ENCODE measurements around the gene NRG3. TPM values are rescaled to one million over a fixed set of nuclear protein-coding genes. Genes with fewer than 3 reads are reported as not detected.

NRG3 gene
- total RNA-seq, 4 donors from 2014 or later: 0.20 to 1.1 (median 0.84) TPM; not detected in 1

- H3K27ac ChIP-seq: no peak overlapping the region
- 80 to 82% methylated on average over 6 of the region's 6 CpGs for WGBS, 2 donors
These were observed 1033.8 kb downstream of the NRG3 start for GRCh38 chr10:82908751-82909150.

GRCh38 chr10:82910301-82910700 is 1035.3 kb downstream of the NRG3 start:
- TF ChIP-seq CTCF (IDR thresholded peaks at IDR 0.05): no peak
- TF ChIP-seq POLR2A (IDR thresholded peaks at IDR 0.05): no peak
- no peak for TF ChIP-seq EP300 (IDR thresholded peaks at IDR 0.05)
- H3K4me3 ChIP-seq: no peak overlapping the region
- 83 to 88% methylated on average over 3 of the region's 3 CpGs for WGBS, 2 donors
- no peak overlapping the region for H3K27ac ChIP-seq
- no peaks in the 10 kb centered on the region for H3K27me3 ChIP-seq
- H3K36me3 ChIP-seq: no peaks in the 10 kb centered on the region
- DNase-seq (ENCODE audit: low spot score in 2 of 2): no peak
- no peaks in the 10 kb centered on the region for H3K4me1 ChIP-seq
- H3K9me3 ChIP-seq: peaks cover 0 to 12% (median 0%) of the 10 kb centered on the region in 4 donors

More at GRCh38 chr10:82908751-82909150, 1033.8 kb downstream of the NRG3 start:
- H3K4me3 ChIP-seq: no peak overlapping the region
- H3K9me3 ChIP-seq: peaks cover 0 to 11% (median 0%) of the 10 kb centered on the region in 4 donors
- no peaks in the 10 kb centered on the region for H3K27me3 ChIP-seq
- TF ChIP-seq EP300 (IDR thresholded peaks at IDR 0.05) (no peak), CTCF (IDR thresholded peaks at IDR 0.05) (no peak), POLR2A (IDR thresholded peaks at IDR 0.05) (no peak)
- no peak for DNase-seq (ENCODE audit: low spot score in 2 of 2)
- H3K36me3 ChIP-seq: no peaks in the 10 kb centered on the region
- no peaks in the 10 kb centered on the region for H3K4me1 ChIP-seq

GRCh38 chr10:82914655-82915136 is 1039.7 kb downstream of the NRG3 start:
- H3K9me3 ChIP-seq: peaks cover 0 to 12% (median 0%) of the 10 kb centered on the region in 4 donors
- peak overlapping the region in 1 of 4 donors; percentile 5 for H3K27ac ChIP-seq
- H3K36me3 ChIP-seq: no peaks in the 10 kb centered on the region
- no peak overlapping the region for H3K4me3 ChIP-seq
- DNase-seq (ENCODE audit: low spot score in 2 of 2): no peak
- no peak for TF ChIP-seq EP300 (IDR thresholded peaks at IDR 0.05)
- no peak for TF ChIP-seq CTCF (IDR thresholded peaks at IDR 0.05)
- TF ChIP-seq POLR2A (IDR thresholded peaks at IDR 0.05): no peak
- no peaks in the 10 kb centered on the region for H3K4me1 ChIP-seq
- H3K27me3 ChIP-seq: no peaks in the 10 kb centered on the region

GRCh38 chr10:82916941-82917340 is 1041.9 kb downstream of the NRG3 start:
- Histone ChIP-seq H3K4me3 (no peak overlapping the region), H3K36me3 (no peaks in the 10 kb centered on the region), H3K4me1 (no peaks in the 10 kb centered on the region), H3K9me3 (peaks cover 0 to 17% (median 0%) of the 10 kb centered on the region in 4 donors), H3K27ac (no peak overlapping the region), H3K27me3 (no peaks in the 10 kb centered on the region)
- WGBS, 2 donors: 85 to 91% methylated on average over 4 of the region's 4 CpGs
- DNase-seq (ENCODE audit: low spot score in 2 of 2): no peak
- TF ChIP-seq CTCF (IDR thresholded peaks at IDR 0.05) (no peak), POLR2A (IDR thresholded peaks at IDR 0.05) (no peak), EP300 (IDR thresholded peaks at IDR 0.05) (no peak)

GRCh38 chr10:82918022-82918421 is 1043.0 kb downstream of the NRG3 start:
- Histone ChIP-seq H3K27me3 (no peaks in the 10 kb centered on the region), H3K4me1 (no peaks in the 10 kb centered on the region), H3K27ac (no peak overlapping the region), H3K4me3 (no peak overlapping the region), H3K9me3 (peaks cover 0 to 13% (median 0%) of the 10 kb centered on the region in 4 donors), H3K36me3 (no peaks in the 10 kb centered on the region)
- TF ChIP-seq CTCF (IDR thresholded peaks at IDR 0.05) (no peak), POLR2A (IDR thresholded peaks at IDR 0.05) (no peak), EP300 (IDR thresholded peaks at IDR 0.05) (no peak)
- no peak for DNase-seq (ENCODE audit: low spot score in 2 of 2)

All from tibial nerve (tissue), 4 donors.